ENCODE data around the gene FRMD3.
"Not testable (repeated sequence)": the region's sequence is repeated elsewhere in the genome, so short reads cannot be mapped to it uniquely, and the experiment has no call there.

The FRMD3 gene

DNA sequence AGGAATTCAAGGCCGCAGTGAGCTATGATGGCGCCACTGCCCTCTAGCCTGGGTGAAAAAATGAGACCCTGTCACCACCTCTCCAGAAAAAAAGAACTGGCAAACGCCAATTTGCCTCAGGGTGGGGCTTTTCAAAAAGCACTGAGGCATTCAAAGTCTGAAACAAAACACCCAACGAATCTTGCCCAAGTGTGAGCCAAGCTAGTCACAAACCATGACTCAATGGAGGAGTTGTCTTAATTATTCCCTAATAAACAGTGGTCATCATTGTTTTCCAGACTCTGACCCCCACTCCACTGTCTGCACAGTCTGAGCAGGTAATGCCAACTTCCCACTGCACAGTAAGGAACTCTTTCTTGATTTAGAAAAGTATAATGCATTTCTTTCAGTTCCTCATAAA, 16.8 kb downstream of the FRMD3 start:
- DNase-seq: no peak

DNA sequence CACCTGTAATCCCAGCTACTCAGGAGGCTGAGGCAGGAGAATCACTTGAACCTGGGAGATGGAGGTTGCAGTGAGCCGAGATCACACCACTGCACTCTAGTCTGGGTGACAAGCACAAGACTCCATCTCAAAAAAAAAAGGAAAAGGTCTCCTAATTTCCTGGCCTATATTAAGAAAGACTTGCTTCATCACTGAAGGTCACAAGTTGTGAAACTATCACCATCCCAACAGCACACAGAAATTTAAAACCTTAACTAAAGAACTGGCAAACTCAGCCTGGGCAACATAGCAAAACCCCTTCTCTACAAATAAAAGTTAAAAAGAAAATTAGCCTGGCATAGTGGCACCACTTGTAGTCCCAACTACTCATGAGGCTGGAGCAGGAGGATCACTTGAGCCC, 17.2 kb downstream of the FRMD3 start:
- no peak for DNase-seq

DNA sequence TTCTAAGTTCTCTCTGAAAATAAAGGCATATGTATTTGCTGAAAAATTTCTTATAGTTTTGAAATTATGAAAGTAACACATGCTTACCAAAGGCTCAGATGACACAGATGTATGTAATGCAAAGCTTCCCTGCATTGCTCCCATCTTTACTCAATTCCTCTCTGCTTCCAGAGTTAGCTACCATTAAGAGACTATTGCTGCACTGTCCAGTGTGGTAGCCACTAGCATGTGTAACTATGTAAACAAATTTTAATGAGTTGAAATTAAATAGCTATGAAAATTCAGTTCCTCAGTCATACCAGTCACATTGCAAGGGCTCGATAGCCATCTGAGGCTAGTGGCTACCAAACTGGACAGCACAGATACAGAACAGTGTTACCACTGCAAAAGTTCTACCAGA, 17.9 kb downstream of the FRMD3 start:
- DNase-seq: no peak

DNA sequence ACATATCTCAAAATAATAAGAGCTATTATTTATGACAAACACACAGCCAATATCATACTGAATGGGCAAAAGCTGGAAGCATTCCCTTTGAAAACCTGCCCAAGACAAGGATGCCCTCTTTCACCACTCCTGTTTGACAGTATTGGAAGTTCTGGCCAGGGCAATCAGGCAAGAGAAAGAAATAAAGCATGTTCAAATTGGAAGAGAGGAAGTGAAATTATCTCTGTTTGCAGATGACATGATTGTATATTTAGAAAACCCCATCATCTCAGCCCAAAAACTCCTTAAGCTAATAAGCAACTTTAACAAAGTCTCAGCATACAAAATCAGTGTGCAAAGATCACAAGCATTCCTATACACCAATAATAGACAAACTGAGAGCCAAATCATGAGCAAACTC, 20.2 kb downstream of the FRMD3 start:
- DNase-seq: not testable (repeated sequence)

DNA sequence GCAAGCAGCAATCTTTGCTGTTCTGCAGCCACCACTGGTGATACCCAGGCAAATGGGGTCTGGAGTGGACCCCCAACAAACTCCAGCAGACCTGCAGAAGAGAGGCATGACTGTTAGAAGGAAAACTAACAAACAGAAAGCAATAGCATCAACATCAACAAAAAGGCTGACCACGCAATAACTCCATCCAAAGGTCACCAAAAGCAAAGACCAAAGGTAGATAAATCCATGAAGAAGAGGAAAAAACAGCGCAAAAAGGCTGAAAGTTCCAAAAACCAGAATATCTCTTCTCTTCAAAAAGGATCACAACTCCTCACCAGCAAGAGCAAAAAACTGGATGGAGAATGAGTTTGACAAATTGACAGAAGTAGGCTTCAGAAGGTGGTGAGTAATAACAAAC, 23.4 kb downstream of the FRMD3 start:
- no peak for DNase-seq

DNA sequence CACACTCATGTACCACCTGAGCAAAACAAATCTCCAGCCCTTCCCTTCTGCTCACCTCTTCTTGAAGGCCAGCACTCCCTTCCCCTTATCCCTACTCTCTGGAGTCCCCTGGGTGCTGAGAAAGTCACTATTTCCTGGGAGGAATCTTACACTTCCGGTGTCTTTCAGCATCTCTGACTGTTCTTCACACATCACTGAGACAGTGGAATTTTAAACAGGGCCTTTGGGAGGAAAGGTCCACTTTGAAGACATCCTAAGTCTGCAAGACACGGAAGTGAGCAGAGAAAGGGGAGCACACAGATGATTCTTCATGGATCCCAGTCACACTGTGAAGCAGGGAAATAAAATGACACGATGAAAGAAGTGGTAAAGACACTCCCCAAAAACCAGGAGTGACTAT, 25.6 kb downstream of the FRMD3 start:
- DNase-seq: no peak

DNA sequence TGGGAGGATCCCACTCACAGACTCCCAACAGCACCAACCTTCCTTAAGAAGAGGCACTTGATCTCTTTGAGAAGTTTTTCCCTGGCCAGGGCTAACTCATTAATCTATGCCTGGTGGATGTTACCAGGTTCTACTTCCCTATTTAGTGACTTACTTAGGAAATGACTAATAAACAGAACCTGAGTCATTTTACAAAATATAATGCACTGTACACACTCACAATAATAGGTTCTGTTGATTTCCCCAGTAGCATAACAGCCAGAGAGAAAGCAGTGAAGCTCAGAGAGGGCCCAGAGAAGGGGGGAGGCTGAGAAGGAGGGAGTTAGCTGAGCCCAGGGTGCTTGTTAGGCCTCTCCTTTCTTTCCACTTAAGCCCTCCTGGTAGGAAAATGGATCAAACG, 27.1 kb downstream of the FRMD3 start:
- DNase-seq: peak; percentile 29

DNA sequence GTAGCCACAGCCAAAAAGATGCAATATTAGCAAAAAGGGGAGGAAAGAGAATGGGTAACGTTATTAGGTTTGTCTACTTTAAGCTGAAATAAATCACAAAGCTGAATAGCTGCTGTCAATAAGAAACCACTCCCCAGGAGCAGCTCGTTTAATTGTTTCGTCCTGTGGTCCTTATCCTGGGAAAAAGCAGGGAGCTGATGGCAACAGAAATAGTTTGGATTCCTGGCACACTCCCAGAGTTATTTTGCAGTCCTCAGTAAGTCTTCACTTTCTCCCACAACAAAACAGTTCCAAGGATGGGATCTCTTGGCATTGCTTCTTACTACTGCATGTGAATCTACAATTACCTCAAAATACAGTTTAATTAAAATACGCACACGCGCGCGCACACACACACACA, 28.8 kb downstream of the FRMD3 start:
- DNase-seq: no peak

DNA sequence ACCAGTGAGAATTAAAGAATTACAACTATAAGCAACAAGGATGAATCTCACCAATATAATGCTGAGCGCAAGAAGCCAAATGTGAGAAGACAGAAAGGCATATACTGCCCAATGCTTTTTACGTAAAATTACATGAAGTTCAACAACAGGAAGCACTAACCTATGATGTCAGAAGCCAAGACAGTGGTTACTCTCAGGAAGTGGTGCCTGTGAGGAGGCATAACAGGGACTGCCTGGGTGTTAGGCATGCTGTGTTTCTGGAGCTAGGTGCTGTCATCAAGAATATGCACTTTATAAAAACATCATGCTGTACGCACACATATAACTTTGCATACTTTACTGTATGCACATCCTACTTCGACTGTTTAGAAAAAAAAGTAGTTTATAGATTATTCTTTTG, 30.1 kb downstream of the FRMD3 start:
- no peak for DNase-seq

DNA sequence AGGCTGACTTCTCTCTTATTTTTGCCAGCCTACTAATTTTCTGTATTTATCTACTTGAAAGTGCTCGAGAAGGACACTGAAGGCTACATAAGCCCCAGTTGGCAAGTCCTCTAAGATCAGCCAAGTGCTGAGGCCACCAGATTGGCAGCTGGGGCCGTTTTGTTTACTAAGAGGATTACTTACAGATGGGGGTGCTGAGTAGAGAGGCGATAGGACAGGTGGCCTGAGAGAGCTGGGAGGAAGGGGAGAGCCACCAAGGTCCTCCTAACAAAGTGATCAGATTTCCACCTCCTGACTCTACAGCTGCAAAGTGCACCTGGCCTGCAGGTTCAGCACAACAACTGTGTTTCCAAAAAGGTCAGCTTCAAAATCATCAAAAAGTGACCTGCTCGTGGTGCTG, 32.9 kb downstream of the FRMD3 start:
- DNase-seq: no peak

DNA sequence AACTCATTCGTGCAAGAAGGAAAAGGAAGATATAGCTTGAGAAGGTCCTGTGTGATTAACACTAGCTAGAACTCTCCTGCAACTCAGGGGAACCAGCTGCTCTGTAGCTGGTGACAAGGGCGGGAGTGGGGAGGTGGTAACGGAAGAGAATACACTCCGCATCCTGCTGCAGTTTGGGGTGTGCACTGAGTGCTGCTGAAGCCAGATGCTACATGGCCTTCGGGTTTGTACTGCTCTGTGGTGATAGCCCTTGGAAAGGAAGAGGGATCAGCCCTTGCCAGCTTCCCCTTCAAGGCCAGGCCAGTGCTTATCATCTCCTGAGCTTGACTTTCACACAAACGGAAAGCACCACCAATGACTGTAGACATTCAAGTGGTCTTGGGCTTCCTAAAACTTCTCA, 34.3 kb downstream of the FRMD3 start:
- no peak for DNase-seq

DNA sequence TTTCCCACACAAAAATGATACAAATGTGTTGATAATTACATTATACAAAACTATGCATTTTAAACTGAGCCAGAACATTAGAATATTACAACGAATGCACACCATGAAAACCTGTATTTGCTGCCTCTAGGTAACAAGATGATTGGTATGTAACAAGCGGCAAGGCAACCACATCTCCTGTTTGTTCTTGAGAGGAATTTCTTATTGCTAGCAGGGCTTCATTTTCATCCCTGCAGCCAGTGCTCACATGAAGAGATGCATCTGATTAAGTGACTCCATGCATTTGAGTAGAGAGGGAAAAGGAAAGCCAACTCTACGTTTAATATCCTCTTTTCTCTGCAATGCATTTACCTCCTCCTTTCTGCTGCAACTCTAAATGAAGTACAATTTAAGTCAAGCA, 36.6 kb downstream of the FRMD3 start:
- no peak for DNase-seq

DNA sequence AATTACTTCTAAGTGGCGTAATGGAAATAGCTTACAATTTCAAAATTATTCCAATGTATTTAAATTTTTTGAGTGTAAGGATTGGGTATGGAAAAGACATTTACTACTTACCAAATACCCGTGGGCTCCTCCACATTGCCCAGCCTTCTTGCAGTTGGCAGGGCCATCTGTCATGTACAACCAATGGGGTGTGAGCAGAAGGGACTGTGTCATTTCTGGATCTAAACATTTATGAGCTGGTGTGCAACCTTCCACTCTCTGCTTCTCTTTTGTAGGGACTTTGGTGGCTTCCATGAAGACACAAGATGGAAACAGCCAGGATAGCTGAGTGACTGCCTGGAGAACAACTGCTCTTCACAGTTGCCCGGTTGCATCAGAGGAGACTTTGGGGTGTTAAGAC, 40.8 kb downstream of the FRMD3 start:
- no peak for DNase-seq

DNA sequence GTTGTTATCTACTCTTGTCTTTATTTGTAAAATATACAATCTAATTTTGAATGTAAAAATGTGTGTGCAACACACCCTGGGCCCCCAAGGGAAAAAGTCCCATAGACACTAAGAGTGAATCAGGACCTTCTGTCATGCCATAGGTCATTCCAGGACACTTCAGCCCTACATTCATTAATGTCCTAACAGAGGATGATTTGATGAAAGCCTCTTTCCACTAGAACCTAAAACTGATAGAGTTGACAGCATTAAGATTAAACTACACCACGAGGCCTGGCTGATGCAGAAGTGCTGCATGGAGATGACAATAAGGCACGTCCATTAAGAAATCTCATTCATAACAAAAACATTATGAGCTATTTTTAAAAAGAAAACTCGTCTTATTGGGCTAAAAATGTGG, 46.2 kb downstream of the FRMD3 start:
- DNase-seq: no peak

DNA sequence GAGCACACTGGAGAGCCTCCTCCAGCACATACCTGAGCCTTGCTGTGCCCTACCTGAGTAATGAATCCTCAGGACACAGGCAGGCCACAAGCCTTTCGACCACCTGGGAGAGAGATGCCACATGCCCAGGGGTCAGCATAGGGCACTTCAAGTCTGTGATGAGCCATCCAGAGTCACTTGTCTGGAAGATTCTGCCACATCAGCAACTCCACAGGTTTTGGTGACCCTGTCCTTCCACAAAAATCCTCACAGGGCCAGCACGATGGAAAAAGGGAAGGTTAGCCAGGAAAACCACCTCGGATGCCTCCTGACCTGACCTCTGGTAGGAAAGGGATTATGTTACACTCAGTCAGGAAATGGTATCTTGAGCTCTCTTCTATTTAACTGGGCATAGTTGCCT, 46.8 kb downstream of the FRMD3 start:
- DNase-seq: no peak

DNA sequence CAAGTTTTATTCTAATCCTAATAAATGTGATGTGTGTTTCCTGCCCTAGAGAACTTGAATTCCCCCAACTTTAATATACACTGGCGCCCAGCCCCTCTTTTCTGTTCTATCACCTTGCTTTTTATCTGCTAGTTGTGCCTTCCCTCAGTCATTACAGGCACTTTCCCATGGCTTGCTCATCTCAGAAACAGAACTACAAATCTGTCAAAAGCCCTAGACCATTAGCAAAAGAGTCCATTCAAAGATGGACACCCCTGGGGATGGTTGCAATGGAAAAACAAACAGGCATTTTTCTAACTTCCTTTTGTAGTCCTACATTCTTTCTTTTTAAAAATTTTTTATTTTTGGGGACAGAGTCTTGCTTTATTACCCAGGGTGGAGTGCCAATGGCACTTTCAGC, 48.2 kb downstream of the FRMD3 start:
- no peak for DNase-seq

DNA sequence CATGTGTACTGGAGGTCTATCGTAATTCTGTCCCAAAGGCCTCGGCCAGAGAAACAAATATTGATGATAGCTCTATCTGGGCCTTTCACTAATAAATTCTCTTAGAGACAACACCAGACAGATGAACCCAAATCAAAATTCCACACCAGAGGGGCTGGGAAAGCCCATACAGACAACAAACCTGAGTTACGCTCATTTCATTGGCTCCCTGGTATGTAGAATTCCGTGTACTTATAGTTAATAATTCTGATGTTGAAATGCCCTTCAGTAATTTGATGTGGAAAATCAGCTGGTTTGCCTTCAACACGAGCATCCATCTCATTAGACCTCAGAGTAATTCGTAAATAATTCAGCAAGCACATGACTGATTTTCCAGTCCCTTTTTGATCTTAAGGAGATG, 53.2 kb downstream of the FRMD3 start:
- DNase-seq: no peak

DNA sequence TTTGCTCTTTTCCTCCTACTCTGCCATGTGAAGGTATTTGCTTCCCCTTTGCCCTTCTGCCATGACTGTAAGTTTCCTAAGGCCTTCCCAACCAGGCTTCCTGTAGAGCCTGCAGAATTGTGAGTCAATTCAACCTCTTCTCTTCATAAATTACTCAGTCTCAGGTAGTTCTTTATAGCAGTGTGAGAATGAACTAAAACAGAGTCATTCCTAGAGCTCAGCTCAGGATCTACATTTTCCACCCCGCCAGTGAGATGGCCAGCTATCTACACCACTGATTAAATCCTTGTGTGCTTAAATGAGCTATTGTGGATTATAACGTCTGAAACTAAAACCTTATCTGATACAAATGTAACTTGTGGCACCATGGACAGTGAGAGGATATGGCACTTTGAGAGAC, 55.0 kb downstream of the FRMD3 start:
- no peak for DNase-seq

DNA sequence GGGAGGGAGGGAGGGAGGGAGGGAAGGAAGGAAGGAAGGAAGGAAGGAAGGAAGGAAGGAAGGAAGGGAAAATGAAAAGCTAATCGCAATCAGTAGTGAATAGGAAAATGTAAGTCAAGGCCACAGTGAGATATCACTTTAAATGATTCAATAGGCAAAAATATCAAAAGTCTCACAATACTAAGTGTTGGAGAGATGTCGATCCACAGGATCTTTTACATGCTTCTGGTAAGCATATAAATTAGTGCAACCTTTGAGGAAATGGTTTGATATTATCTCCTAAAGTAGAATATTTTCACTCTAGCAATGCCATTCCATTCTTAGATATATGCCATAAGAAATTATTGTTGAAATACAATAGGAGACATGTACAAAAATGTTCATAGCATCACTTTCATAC, 58.4 kb downstream of the FRMD3 start:
- DNase-seq: no peak

DNA sequence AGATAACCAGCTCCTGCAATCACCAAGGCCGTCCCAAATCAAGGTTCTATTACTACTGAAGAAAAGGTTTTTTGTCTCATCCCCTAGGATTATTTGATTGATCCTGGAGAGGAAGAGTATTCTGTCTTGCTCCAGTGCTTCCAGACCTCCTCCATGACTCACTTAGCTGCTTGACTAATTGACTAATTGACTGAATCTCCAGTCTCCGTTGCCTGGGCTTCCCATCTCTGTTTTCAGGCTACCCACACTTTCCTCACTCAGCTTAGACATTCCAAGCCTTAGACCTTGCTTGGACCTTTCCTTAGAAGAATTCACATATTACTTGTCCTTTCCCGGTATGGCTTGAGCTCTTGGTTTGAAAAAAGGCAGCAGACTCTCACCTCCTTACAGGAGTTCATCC, 60.6 kb downstream of the FRMD3 start:
- no peak for DNase-seq

DNA sequence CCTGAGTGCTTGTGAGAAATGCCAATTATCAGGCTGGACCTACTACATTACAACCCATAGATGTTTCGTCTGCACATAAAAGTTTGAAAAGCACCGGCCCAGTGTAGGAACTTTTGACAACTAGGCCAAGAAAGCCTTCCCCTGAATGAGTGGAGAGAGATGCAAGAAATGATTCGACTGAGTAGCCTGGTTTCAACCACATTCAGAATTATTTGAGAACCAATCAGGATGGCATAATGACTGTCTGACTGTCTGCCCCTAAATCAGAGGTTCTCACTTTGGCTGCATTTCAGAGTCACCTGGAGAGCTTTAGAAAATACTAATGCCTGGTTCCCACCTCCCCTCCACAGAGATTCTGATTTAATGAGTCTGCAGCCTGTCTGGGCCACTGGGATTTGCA, 61.1 kb downstream of the FRMD3 start:
- DNase-seq: no peak

DNA sequence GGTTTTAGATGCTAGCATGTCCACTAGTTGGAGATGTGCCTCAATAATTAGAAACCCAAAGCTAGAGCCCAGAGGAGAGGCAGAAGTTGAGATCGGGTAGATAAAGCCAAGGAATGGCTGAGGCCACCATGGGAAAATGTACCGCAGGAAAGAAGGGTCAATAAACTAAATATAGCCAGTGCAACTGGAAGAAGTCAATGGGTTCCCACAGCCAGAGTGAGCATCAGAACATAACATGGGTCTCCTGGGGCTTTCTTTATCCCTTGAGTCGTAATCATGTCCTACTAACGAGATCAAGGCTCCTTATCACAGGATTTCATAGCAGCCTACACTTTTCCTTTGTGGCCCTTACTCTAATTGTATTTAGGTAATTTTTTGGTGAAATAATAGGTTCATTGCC, 61.7 kb downstream of the FRMD3 start:
- no peak for DNase-seq

DNA sequence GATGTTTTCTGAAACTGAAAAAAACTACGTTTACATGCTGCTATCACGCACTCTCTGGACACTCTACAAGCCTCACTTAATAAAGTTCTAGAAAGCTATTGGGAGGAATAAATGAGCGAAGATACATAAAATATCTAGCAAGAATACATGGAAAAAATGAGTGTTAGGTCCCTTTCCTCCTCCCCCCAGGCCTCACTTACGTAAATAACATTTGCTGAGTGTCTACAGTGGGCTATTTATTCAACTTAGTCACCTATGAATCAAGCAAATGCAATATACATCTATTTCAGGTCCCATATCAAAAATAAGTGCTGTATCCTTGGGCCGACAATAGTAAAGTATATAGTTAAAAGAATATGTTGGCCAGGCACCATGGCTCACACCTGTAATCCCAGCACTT, 62.5 kb downstream of the FRMD3 start:
- no peak for DNase-seq

DNA sequence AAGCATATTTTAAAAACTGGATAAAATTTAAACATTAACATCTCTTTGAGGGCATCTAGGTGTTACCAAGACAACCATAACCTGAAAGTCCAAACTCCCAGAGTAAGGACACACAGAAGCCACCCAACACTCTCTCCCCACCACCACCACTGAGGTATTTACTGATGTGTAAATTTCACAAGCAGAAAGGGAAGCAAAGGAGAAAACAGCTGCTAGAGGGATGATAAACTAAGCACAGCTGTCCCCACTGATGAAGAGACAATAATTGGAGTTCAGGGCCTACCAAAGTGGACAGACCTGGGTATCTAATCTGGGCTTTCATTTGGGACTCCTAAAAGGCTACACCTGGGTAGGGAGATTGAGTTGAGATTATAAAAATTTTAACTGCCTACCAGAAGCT, 63.6 kb downstream of the FRMD3 start:
- no peak for DNase-seq

DNA sequence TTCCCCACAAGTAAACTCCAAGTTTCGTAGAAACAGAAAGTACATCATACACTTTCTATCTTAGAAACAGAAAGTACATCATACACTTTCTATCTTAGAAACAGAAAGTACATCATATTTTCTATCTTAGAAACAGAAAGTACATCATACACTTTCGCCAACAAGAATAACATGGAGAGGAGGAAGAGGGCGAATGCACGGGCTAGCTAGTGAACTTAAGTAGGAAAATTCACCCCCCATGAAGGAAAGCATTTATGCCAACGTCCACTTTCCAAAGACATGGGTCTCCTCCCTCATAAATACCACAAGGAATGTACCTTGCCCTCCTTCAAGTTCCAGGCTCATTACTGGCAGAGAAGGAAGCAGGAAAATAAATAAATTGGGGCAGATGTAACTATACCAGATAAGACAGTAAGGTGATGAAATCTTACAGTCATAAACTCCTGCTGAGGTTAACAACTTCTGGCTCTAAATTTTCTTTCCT, 64.7 kb downstream of the FRMD3 start:
- DNase-seq: peak; percentile 19

DNA sequence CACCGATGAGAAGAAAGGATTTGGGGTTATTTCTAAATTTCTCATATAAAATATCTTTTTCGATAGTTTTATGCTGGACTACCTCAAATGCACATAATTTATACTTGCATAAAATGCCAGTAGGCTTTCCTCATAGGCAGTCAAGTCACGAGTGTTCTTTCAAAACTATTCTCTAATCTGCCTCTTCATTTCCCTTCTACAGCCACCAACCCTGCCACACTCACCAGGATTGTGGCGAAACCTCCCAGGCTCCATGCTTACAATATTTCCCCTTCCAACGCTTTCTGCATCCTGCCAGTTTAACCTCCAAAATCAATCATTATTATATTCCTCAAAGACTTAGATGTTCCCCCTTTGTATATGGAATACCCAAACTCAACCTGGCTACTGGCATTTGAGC, 65.4 kb downstream of the FRMD3 start:
- DNase-seq: no peak
